H4 (cell line): ENCODE results near the gene RBM28. TPM values are rescaled to one million over a fixed set of nuclear protein-coding genes. Genes with fewer than 3 reads are reported as not detected.

Source experiments
- DNase-seq: peaks from one replicate; pipeline ENCODE4 v3.0.0-alpha.2; 2015; ENCODE audit warnings: low spot score
- total RNA-seq: library from RNA; depleted of rRNA; stranded (reverse); fragments of >200 nt; shearing (Covaris generic); gene quantifications from 2 replicates; pipeline ENCODE4 v1.2.3, GENCODE V29; 2014; rRNA removed

RBM28 gene
- total RNA-seq, 1 experiment from 2014 or later = 20.1 TPM

DNA sequence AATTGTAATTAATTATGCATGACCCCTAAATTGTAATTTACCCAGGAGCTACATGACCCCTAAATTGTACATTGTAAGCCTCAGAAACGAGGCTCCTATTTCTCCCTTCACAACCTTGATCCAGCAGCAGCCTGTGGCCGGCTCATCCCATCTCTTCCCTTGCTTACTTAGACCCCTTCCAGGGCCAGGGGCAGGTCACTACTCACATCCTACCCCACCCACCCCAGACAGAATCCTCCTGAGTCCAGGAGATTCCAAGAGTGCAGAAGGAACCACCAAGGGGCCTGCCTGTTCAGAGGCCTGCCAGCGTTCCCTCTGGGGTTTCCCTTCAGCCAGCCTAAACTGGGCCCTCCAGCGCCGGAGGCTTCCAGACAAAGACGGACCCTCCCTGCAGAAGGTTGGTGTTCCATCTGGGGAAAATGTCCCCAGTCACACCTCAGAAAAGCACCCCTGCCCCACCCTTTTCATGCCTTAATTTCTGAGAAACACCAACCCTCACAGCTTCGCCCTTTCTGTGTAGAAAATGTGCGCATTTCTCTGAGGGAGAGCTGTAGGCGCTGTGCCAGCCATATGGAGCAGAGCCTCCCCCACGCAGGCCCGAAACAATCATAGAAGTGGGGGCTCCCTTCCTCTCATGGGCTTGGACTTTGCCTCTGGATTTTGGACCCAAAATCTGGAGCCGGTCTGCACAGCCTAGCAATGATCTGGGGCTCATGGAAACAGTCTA is 83.5 kb downstream of the RBM28 start:
- no peak for DNase-seq

GRCh38 chr7:128259131-128260061 is 84.3 kb downstream of the RBM28 start:
- DNase-seq = no peak

DNA sequence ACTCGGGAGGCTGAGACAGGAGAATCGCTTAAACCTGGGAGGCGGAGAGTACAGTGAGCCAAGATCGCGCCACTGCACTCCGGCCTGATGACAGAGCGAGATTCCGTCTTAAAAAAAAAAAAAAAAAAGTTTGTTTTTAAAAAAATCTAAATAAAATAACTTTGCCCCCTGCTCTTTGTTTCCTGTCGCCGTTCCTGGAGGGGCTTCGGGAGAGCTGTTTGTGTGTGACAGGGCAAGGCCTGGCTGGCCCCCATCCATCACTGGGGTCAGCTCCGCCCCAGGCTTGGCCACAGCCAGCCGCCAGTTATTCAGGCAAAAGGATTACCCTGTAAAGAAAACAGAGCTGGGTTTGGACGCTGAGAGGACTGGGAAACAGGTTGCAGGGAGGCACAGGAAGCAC is 86.2 kb downstream of the RBM28 start:
- no peak for DNase-seq

- no peak for DNase-seq
These were observed 88.4 kb downstream of the RBM28 start for GRCh38 chr7:128255271-128255670.

GRCh38 chr7:128254470-128254869 is 89.2 kb downstream of the RBM28 start:
- DNase-seq = no peak

DNA sequence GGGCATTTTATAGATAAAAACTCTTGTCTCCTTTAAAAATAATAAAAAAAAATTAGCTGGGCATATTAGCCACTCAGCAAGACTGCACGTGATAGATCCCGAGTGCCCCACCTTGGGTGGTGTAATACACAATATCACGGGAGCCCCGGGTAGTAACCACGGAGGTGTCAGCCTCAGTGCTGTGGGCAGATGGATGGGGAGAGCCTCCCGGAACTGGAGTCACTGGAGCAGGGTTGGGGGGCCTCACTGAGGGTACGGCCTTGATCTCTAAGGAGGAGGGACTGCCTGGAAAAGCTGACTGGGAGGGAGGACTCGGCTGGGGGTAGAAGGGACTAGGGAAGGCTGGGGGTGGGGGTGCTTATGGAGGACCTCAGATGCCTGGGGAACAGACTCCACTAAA is 90.0 kb downstream of the RBM28 start:
- DNase-seq = no peak

DNA sequence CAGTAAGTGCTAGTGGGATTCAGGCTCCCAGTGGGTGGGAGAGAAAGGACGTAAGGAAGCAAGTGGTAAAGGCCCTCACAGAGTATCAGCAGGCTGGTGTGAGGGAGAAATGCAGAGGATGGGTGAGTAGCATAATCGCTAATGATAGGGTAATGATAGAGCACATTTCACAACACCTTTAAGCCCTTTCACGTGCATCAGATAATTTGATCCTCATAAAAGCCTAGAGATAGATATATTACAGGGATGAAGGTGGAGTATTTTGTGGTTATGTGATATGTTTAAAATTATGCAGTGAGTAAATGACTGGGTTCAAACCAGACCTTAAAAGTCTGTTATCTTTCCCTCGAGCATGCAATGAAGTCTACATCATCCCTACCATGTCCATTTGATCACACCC is 92.4 kb downstream of the RBM28 start:
- DNase-seq = no peak

Other genes starting within 250 kb of the RBM28 start
- gene LEP, start 102.6 kb downstream of the RBM28 start, total RNA-seq = not detected in 2 replicates
- 0.21 TPM in 1 of 2 replicates, not detected in the other for gene PRRT4, start 17.8 kb upstream of the RBM28 start, total RNA-seq
- 46.7 and 56.6 TPM in 2 replicates for gene IMPDH1, start 66.1 kb upstream of the RBM28 start, total RNA-seq
- 11.3 and 20.6 TPM in 2 replicates for gene HILPDA, start 112.0 kb upstream of the RBM28 start, total RNA-seq
- 29.8 and 29.9 TPM in 2 replicates for gene METTL2B, start 132.8 kb upstream of the RBM28 start, total RNA-seq